IPS DF 19.7 (cell line): ENCODE data around the gene SMKR1.
"Not testable (repeated sequence)": the region's sequence is repeated elsewhere in the genome, so short reads cannot be mapped to it uniquely, and the experiment has no call there.

ENCODE experiments used
- DNase-seq: peaks from one replicate; pipeline ENCODE4 v3.0.0-alpha.2; 2013; ENCODE audit warnings: low read depth, low spot score

The SMKR1 gene

GRCh38 chr7:129525225-129525862 lies 23.0 kb downstream of the SMKR1 start:
- DNase-seq = no peak

DNA sequence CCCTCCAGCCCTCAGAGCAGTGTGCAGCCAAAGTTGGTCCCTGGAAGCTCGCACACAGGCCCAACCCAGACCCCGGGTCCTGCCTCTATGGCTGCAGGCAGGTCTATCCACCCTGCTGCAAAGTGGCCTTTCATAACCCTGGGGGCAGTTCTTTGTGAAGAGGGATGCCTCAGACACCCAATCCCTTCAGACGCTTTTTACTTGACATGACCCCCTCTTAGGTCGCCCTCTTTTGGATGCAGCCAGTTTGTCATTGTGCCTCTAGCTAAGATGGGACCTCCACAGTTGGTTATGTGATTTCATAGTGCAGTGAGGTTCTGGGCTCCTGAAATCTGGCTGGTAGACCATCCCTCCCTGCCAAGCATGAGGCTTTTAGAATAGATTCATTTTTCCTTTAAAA lies 27.3 kb downstream of the SMKR1 start:
- DNase-seq = no peak

GRCh38 chr7:129530795-129531391 lies 28.6 kb downstream of the SMKR1 start:
- DNase-seq = no peak

- no peak for DNase-seq
Measured at GRCh38 chr7:129531721-129532120, 29.4 kb downstream of the SMKR1 start.

- no peak for DNase-seq
Measured at GRCh38 chr7:129532375-129532774, 30.0 kb downstream of the SMKR1 start.

DNA sequence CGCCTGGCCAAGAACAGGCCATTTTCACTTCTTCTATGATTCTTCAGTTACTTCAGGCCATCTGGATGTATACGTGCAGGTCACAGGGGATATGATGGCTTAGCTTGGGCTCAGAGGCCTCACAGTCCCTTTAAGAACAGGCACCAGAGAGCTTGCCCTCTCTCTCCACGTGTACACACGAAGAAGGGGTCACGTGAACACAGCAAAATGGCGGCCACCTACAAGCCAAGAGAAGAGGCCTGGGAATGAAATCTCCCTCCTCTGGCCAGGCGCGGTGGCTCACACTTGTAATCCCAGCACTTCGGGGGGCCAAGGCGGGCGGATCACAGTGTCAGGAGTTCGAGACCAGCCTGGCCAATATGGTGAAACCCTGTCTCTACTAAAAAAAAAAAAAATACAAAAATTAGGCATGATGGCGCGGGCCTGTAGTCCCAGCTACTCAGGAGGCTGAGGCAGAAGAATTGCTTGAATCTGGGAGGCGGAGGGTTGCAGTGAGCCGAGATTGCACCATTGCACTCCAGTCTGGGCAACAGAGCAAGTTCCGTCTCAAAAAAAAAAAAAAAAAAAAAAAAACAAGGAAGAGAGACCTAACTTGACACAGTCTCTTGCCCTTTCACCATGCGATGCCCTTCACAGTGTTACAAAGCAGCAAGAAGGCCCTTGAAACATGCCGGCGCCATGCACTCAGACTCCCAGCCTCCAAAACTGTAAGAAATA lies 32.4 kb downstream of the SMKR1 start:
- not testable (repeated sequence) for DNase-seq

GRCh38 chr7:129535896-129536295 lies 33.6 kb downstream of the SMKR1 start:
- DNase-seq = no peak

DNA sequence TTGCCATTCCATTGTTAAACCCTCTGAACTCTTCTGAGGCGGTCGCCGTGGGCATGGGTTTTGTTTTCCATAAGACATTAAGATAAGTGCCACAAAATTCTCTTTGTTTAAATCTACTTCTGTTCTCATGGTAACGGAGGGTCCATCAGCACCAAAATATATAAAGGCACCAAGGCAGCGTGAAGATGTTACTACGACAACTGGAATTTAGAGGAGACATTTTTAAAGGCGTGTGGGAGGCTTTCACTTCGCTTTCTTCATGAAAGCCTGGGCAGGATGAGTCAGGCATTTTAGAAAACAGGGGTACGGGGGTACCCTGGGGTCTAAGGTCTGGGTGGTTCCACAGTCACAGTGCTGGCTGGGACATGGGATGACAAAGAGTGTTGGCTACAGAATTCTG lies 34.0 kb downstream of the SMKR1 start:
- no peak for DNase-seq

DNA sequence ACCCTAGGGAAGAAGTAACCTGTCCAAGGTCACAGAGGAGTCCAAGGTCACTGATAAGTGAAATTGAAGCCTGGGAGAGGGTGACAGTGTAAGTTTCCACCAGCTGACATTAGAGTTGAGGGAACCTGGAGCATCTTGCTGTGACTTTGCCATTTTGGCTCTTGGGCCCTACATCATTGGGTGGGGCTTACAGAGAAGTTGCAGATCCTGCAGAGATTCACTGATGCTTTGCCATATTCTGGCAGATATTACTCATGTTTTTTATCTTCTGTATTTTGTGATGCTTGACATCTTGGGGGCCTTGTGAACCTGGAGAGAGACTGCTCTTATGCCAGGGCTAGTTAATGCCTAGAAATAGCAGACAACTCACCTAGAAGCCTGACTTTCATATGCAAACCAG lies 36.5 kb downstream of the SMKR1 start:
- no peak for DNase-seq

DNA sequence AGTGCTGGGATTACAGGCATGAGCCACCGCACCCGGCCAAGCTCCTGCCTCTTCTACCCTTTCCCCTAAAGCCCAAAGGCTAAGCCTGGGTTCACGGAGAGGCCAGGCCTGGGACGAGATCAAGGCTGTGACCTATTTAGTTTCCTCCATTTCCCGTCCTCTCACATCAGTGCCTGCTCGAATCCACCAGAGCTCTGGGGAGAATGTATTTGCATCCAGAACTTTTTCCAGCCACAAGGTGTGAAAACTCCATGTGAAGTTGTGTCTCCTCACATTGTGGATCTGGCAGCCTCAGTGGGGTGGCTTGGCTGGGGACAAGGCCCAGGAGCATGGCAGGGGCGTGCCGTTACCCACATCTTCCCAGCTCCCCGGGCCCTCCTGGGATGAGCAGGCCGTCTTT lies 38.0 kb downstream of the SMKR1 start:
- DNase-seq = no peak

DNA sequence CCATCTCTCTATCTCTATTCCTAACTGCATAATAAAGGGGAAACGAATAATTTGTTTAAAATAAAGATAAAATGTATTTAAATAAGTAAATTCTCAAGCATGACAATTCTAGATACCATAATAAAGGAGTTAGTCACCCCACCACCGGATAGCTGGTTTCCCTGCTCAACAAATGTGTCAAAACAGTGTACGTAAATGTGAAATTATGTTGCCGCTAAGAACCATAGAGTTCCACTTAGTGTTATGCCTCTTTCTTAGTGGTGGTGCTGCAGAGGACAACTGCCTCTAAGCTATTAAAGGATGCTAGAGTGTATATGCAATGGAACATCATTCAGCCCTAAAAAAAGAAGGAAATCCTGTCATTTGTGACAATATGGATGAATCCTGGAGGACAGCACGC lies 42.4 kb downstream of the SMKR1 start:
- no peak for DNase-seq

DNA sequence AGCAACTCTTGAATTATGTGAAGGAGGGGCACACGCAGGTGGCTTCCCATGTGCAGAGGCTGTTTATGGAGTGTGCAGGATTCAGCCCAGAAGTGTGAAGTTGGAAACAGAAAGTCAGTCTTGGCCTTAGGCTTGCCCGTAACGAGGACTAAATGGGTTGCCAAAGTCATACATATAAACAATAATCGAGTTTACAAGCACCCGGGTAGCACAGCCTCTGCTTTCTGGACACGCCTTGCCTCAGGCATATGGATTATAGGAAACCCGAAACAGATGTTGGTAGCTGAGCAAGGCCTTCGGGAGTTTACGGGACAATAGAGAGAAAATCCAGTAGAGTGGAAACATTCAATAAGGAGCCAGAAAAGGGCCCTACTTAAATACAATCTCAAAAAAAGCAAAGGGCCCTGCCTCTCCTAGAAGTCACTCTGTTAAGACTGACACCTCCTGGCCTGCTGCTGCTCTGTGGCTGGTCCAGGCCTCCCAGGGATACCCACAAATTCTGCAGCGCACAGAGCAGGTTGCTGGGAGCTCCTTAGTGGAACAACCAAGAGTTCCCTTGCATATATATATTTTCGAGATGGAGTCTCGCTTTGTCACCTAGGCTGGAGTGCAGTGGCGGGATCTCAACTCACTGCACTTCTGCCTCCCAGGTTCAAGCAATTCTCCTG lies 48.5 kb downstream of the SMKR1 start:
- DNase-seq = no peak

DNA sequence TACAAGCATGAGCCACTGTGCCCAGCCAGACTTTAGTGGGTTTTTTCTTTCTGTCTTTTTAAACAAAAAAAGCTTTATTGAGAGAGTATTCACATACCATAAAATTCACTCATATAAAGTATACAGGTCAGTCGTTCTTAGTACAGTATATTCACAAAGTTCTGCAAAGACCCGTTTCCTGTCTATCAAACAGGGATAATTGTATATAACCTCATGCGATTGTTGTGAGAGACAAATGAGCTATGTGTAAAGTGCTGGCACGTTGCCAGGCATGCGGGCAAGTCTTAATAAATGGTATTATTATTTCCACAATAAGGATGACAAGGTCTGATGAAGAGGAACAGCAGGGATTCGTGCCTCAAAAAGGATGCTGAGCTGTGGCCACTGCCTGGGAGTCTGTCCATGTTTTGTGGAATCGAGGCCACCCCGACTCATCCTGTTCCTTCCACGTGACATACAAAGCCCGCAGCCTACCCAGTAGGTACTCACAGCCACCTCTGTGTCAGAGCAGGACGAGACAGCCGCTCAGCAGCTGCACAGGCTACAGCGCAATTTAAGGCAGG lies 51.6 kb downstream of the SMKR1 start:
- DNase-seq = no peak

- DNase-seq = no peak
Measured at GRCh38 chr7:129556607-129557133, 54.3 kb downstream of the SMKR1 start.

- no peak for DNase-seq
Measured at GRCh38 chr7:129557686-129558481, 55.6 kb downstream of the SMKR1 start.

GRCh38 chr7:129559564-129559963 lies 57.2 kb downstream of the SMKR1 start:
- no peak for DNase-seq

- DNase-seq = no peak
Measured at GRCh38 chr7:129560831-129561230, 58.5 kb downstream of the SMKR1 start.

DNA sequence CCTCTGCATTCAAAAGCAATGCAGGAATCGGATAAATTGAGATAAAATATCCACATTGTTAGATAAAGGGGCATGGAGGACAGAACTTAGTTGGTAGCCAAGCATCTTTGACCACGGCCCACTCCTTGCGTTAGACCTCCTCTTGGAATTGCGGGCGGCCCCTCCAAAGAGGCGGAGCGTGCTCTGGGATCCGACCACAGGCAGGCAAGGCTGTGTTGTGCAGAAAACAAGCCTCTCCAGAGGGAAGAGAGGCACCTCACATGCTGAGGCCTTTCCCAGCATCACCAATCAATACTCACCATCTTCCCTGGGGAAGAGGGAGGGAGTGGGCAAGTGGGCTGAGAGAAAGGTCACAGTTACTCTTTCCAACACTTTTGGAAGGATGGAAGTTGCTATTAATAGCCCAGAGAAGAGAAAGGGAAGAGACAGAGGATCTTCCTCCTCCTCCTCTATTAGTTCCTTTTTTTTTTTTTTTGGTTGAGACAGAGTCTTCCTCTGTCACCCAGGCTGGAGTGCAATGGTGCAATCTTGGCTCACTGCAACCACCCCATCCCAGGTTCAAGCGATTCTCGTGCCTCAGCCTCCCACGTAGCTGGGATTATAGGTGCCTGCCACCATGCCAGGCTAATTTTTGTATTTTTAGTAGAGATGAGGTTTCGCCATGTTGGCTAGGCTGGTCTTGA lies 59.5 kb downstream of the SMKR1 start:
- no peak for DNase-seq
